OCI-LY3 (cell line): ENCODE data around the gene PERCC1.

Experiments
- EZH2phosphoT487 ChIP-seq: fragments of 200-600 bp; shearing (Covaris generic); IDR thresholded peaks from 2 replicates; pipeline ENCODE4 v1.6.1; 2018; ENCODE audit warnings: antibody characterized with exemption, mixed run types, low read depth
- TF ChIP-seq, protein P1 (sequence below): fragments of 200-600, 300-600 bp; sonication (generic); IDR thresholded peaks from 2 replicates; pipeline ENCODE4 v1.5.1; 2014; ENCODE audit warnings: antibody characterized with exemption, low read length, low read depth

DNA sequence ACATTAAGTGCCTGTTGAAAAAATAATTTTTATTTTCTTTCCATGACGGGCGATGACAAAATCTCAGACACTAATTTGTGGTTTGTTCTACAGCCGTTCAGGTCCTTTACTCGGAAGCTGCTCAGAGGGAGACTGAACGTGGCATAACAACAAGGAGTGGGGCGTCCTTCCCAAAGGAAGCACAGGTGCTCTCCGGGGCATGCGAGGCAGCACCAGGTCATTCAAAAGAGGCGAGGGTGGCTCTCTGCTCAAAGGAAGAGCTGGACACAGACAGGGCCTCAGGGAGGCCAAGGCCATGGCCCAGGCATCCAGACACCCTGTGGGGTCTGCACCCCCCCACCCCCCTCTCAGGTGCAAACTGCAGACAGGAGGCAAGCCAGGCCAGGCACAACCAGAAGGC lies 32.5 kb upstream of the PERCC1 start:
- TF ChIP-seq, protein P1, sequence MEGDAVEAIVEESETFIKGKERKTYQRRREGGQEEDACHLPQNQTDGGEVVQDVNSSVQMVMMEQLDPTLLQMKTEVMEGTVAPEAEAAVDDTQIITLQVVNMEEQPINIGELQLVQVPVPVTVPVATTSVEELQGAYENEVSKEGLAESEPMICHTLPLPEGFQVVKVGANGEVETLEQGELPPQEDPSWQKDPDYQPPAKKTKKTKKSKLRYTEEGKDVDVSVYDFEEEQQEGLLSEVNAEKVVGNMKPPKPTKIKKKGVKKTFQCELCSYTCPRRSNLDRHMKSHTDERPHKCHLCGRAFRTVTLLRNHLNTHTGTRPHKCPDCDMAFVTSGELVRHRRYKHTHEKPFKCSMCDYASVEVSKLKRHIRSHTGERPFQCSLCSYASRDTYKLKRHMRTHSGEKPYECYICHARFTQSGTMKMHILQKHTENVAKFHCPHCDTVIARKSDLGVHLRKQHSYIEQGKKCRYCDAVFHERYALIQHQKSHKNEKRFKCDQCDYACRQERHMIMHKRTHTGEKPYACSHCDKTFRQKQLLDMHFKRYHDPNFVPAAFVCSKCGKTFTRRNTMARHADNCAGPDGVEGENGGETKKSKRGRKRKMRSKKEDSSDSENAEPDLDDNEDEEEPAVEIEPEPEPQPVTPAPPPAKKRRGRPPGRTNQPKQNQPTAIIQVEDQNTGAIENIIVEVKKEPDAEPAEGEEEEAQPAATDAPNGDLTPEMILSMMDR: no peak
- TF ChIP-seq EZH2phosphoT487: no peak
